ENCODE data around the gene OSM.

Gene OSM

DNA sequence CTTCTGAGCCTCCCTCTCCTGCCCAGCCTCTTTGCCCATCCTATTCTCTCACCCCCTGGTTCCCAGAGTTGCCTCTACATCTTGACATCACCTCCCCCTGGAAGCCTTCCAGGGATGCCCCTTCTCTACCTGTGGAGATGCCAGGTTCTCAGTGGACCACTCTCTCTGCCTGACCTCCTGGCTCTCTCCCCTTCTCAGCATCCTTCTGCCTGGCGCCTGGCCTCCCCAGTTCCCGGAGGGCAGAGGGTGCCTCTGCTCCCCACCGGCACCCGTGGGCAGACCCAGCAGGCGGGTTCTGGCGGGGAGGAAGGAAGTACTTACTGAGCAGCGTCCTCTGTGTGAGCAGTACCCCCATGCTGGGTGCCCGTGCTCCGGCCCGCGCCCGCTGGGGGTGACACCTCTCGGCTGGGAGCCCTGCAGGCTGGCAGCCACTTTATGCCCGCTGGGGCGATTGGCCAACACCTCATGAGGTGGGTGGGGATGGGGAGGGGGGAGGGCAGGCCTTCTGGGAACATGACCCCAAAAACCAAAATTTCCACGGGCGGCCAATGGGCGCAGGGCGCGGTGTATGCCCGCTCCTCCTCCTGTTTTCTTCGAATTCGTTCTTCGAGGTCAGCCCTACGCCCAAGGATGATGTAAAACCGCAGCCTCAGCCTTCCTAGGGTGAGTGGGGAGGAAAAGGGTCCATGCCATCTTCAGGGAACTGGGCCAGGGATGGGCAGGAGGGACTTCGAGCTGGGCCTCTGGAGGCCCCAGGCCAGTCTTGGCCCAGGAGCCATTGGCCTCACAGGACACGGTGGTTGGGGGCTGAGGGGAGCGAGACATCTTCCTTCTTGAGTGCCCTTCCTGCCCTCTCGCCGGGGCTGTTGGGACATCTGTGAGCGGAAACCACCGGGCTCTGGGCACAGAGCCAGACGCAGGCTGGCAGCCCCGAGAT, at the start of gene OSM:
TSS of gene OSM (minus strand) at position 407 of the 937 bp plus-strand sequence. CDS start at position 355, 52 bp downstream.
- DNase-seq (ENCODE audit: low read depth) = no peak

- no peak for DNase-seq (ENCODE audit: low read depth)
These were observed 49.4 kb upstream of the OSM start for GRCh38 chr22:30315962-30316576.

DNA sequence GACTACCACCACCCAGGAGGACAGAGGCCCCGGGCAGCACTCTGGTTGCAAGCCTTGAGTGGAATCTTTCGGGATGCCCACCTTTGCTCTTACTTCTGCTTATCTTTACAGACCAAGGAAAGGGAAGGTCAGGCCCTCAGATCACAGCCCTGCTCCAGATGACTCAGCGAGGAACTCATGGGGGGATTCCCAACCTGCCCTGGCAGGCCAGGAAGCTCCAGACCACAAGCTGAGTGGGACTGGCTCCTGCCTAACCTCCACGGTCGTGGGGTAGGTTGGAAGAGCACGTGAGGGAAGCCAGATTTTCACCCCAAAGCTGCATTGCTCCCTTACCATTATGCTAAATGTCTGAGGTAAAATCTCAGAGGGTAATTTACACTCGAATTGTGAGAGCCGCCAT, 48.3 kb upstream of the OSM start:
- peak; percentile 34 for DNase-seq (ENCODE audit: low read depth)

DNA sequence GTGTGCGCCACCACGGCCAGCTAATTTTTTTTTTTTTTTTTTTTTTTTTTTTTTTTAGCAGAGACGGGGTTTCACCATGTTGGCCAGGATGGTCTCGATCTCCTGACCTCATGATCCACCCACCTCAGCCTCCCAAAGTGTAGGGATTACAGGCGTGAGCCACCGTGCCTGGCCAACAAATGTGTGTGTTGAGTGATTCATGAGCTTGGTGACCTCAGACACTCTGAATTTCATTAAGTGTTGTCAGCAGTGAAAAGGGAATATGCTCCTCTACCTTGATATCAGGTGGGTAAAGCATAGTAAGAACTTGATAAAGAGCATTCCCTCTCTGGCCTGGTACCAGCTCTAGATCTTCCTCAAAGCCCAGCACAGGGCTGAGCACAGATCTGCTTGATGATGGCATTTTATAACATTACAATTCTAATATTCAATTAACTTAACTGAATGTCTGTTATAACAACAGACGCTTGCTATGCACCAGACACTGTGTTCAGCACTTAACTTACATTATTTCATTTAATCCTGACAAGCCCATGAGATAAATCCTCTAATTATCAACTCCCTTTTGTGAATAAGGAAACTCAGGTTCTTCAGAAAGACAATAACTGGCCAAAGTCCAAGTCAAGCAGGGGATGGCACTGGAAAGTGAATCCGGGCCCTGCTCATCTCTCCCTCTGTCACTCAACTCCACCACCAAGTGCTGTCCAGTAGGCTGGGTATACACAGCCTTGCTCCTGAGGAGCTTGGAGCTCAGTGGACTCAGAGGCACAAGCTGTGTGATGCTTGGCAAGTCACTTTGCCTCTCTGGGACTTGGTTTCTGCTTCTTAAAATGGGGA, 47.1 kb upstream of the OSM start:
- no peak for DNase-seq (ENCODE audit: low read depth)

GRCh38 chr22:30312053-30312452, 45.4 kb upstream of the OSM start:
- peak; percentile 93 for DNase-seq (ENCODE audit: low read depth)

DNA sequence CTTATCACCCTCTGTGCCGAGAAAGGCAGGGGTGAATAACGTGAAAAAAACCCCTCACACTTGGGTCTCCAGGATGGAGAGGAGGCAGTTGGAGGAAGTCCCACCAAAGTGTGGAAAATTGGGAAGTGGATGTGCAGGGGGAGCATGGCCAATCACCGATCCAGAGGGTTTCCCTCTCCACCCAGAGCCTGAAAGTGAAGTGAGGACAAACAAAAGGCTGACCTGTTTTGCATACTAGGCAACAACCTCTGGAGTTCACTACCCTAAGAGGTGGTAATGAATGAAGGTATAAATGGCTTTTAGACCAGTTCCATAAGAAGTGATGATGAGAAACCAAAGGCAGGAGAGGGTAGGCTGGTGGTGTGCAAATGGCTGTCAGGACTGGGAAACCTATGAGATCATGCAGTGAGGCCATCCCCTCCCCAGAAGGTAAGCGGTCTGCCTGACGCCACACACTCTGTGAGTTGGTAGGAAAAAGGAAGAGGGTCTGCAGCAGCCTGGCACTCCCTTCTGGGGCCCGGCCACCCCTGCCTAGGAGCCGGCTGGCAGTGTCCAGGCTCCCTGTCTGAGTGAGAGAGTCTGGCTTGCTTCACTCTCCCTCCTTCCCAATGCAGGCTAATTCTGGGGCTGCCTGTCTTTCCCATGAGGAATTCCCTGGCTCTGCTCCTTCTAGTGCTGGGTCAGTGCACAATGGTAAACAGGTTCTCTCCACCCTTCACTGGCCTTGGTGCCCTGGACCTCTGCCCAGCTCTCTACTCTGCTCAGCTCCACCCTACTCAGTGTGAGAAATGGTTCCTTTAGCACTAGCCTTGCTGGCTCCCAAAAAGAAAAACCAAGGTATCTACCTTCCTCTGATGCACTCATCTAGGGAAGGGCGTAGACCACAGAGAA, 44.5 kb upstream of the OSM start:
- DNase-seq (ENCODE audit: low read depth) = peak; percentile 79

GRCh38 chr22:30309951-30310741, 43.5 kb upstream of the OSM start:
- peak; percentile 70 for DNase-seq (ENCODE audit: low read depth)

DNA sequence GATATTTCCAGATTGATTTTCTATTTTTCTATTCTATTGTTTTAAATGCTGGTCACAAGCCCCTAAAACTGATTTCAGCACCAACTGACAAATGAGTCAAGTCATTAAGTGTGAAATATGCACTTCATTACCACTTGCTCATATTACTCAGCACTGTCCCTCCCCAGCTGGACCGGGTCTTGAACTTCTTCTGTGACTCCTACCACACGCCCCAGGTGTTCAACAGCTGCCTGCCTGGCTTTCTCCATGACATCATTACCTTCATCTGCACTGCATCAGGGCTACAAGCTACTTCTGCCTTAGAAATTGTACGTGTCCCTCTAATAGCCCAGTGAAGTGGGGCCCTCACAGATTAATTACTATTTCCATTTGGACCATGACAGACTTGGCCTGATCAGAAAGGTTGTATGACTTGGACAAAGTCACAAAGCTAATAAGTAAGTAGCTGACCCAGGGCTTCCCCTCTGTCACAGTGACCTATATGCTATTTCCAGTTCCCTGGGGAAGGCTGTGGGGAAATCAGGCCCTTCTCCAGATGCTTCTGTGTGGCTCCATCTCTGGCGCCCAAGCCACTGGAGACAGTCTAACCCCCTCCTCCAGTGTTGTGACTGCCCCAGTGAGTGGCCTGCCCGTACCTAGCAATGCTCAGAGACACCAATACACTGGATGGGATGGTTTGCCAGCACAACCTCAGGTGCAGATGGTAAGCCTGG, 42.0 kb upstream of the OSM start:
- no peak for DNase-seq (ENCODE audit: low read depth)

GRCh38 chr22:30308093-30308492, 41.4 kb upstream of the OSM start:
- no peak for DNase-seq (ENCODE audit: low read depth)

GRCh38 chr22:30307041-30307574, 40.5 kb upstream of the OSM start:
- no peak for DNase-seq (ENCODE audit: low read depth)

DNA sequence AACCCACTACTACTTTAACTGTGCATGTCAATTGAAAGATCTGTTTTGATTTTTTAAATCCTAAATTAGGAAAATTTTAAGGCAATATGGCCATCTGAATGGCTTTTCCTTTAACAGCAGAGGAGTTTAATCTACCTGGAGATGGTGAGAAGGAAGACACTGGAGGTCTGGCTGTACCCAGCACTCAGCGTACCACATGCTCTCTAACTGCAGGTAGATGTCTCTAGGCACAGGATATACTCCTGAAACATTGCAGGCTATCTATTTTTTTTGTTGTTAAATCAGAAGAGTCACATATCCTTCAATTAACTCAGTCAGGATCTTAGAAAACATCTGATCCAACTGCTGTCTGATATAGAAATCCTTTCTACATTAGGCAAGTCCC, 40.0 kb upstream of the OSM start:
- no peak for DNase-seq (ENCODE audit: low read depth)

DNA sequence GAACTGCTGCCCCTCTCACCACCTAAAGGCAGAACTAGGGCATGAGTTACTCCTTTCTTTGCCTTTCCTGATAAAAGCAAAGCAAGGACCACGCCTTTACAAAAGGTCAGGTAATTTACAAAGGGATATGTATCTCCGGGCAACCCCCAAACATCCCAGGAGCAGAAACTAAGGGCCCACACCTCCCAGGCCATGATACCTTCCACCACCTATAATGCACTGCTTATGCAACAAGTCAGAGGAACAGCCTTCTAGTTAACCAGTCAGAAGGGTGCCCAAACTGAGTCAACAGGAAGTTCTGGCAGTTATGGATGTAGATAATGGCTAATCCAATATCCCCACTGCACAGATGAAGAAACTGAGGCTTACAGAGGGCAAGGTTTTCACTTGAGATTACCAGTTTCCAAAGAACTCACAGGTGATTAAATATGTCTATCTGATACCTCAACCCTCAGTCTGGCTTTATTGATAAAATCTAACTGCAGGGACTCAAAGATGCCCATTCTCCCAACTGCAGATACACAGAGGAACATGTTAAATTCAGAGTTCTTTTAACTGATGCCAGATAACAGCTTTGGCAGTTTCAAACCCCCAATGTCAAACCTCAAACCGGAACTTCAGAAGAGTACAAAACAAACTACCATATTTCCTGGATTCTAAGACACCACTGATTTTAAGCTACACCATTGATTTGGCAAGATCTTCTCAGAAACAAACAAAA, 39.4 kb upstream of the OSM start:
- DNase-seq (ENCODE audit: low read depth) = no peak

GRCh38 chr22:30305519-30305905, 38.9 kb upstream of the OSM start:
- peak; percentile 50 for DNase-seq (ENCODE audit: low read depth)

GRCh38 chr22:30304495-30305244, 38.0 kb upstream of the OSM start:
- DNase-seq (ENCODE audit: low read depth) = peak; percentile 46

GRCh38 chr22:30302810-30303138, 36.1 kb upstream of the OSM start:
- no peak for DNase-seq (ENCODE audit: low read depth)

DNA sequence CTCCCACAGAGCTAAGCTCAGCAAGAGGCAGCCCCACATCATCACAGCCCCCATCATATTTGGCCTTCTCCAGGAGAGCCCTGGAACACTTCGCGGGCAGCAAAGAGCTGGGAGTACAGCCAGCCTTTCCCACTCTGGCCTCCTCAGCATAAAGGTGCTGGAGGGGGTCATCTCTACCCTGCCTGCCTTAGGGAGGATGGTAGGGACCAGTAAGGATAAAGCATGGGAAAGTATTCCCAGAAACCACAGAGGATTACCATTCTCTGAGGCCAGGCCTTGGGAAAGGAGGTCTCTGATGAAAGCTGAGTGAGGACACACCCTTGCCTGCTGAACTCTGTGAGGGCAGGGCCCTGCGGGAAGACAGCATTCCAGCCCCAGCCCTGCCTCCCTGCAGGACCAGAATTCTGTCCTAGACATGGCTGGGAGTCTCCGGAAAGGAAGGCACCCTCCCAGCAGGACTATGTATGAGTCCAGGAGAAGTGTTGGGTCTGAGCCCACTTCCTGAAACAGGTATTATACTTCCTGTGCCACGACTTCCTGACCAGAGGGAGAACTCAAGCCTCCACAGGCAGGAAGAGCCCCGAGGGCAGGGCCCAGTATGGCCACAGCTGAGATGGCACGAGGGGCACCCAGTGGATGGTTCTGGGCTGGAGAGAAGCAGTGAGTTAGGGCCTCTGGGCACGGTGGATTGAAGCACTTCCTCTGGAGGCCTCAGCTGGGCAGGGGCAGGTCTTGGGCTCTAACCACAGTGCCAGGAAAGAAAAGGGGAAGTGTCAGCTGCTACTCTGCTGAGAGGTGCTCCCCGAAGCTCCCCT, 35.6 kb upstream of the OSM start:
- peak; percentile 91 for DNase-seq (ENCODE audit: low read depth)

DNA sequence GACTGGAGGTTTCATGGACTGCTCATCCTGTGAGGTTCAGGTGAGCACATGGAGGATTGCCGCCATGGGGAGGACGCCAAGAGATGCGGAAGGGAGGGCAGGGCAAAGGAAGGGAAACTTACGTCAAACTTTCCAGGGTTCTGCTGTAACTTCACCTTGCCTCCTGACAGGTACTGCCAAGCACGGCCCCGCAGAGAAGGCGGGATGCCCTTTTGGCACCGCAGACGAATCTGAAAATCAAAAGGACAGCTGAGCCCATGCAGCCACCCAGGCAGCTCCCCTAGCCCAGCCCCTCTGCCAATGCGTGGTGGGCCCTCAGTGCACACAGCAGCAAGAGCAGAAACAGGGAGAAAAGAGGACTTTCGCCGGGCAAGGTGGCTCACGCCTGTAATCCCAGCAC, 32.7 kb upstream of the OSM start:
- DNase-seq (ENCODE audit: low read depth) = no peak
